Measurements from ENCODE around the gene DENND2D.

Gene DENND2D, protein sequence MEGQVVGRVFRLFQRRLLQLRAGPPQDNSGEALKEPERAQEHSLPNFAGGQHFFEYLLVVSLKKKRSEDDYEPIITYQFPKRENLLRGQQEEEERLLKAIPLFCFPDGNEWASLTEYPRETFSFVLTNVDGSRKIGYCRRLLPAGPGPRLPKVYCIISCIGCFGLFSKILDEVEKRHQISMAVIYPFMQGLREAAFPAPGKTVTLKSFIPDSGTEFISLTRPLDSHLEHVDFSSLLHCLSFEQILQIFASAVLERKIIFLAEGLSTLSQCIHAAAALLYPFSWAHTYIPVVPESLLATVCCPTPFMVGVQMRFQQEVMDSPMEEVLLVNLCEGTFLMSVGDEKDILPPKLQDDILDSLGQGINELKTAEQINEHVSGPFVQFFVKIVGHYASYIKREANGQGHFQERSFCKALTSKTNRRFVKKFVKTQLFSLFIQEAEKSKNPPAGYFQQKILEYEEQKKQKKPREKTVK

DNA sequence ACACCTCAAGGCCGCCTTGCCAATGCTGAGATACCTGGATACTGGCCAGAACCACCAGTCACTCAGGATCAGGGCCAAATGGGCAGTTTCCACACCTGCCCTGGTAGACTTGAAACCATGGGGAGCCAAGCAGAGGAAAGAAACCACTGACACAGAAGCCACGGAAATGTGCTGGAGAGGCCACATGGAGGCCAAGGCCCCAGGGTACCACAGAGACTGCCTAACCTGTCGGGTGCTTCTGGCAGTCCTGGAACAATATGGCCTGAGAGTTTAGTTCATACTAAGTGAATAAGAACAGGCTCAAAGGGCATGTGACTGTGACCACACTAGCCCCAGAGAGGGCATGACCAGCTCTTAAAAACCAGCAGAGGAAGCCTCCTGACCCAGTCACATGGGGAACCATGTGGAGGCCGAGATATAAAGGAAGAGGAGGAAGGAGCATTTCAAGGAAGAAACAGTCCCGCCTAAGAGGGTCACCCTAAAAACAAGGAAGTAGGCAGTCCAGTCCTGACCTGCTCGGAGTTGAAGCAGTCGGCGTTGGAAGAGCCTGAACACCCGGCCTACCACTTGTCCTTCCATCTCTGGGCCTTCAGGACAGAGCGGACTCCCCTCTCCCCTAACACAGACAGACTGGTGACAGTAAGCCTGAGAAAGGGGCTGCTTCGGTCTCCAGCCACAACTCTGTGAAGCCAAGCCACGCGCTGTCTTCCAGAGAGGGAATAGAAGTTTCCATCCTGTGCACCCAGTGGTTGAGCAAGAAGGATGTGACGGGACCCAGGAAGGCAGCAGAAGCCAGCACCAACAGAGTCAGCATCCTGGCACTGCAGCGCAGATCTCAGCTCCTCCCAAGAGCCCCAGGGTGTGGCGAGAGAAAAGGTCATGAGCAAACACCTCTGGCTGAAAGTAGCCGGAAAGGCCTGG lies at the start of gene DENND2D:
TSS of gene DENND2D (minus strand) at position 766 of the 921 bp plus-strand sequence. CDS start at position 579, 187 bp downstream.
- DNase-seq = no peak

DNA sequence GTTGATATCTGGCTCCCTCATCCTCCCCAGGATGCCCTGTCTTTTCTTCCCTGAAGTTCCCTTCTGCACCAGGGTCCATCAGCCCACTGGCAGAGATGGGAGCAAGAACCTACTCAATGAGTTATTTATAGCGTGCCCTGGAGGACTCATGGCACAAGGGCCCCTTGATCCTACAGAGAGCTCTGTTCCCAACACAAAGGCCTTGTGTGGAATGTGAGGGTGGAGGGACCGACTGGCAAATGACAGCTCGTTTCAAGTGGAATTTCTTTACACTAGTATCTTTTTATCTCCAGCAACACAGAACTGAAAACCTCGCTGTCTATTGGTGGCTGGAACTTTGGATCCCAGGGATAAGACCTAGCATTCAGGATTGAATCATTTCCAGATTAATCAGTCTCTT lies 49.5 kb upstream of the DENND2D start:
- DNase-seq = no peak

DNA sequence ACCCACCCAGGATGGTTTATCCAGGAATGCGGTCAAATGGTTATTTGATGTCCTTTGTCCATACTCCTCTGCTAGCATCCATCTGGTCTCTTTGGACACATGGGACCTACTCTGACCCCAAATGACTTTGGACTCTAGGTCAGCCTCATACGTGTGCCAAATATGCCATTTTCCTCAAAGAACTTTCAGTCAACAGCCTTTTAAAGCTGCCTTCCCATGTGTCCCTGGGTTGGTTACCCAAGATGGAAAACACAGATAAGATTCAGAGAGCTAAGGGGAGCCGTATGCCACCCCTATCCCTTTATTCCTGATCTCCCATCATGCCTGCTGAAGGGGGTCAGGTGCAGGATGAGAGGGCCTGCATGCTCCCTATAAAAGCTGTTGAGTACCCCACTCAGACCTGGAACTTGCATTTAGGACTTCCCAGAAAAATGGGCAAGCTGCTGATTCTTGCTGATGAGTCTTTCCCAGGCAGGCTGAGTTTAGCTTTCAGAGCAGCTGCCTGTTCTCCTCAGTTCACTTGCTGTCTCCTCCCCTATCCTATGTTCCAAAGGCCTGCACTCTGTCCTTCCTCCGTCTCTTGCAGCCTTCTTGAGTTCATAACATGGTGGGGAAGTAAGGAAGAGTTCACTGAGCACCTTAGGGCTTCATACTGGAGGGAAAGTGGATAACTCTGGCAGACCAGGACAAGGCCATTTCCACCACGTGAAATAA lies 46.8 kb upstream of the DENND2D start:
- no peak for DNase-seq

DNA sequence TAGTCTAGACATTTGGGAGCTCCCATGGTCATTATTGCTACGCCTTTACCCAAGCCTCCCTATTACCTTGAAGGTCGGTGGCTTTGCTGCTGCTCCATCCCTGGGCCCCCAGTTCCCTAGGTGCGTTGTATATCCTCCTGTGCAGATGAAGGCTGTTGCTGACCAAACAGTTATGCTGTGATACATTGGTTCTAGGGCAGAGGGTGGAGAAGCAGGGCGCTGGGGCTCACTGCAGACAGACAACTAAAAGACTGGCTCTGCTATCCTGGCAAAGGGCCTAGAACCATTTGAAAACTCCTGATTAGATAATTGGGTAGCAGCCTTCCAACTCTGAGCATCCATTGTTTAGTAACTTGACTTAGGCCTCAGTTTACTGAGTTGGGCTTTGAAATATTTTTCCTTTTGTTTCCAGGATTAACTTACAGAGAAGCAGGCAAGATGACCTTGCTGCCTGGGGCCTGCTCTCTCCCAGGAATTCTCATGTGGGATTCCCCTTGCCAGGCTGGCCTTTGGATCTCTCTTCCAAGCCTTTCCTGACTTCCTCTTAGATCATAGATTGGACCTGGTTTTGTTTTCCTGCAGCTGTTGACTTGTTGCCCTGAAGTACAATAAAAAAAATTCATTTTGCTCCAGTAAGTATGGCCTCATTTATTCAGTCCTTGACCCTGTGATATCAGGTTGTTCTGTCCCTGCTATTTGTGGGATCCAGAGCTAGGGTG lies 42.5 kb upstream of the DENND2D start:
- no peak for DNase-seq

- DNase-seq = no peak
These were observed 41.4 kb upstream of the DENND2D start for GRCh38 chr1:111241797-111242196.

DNA sequence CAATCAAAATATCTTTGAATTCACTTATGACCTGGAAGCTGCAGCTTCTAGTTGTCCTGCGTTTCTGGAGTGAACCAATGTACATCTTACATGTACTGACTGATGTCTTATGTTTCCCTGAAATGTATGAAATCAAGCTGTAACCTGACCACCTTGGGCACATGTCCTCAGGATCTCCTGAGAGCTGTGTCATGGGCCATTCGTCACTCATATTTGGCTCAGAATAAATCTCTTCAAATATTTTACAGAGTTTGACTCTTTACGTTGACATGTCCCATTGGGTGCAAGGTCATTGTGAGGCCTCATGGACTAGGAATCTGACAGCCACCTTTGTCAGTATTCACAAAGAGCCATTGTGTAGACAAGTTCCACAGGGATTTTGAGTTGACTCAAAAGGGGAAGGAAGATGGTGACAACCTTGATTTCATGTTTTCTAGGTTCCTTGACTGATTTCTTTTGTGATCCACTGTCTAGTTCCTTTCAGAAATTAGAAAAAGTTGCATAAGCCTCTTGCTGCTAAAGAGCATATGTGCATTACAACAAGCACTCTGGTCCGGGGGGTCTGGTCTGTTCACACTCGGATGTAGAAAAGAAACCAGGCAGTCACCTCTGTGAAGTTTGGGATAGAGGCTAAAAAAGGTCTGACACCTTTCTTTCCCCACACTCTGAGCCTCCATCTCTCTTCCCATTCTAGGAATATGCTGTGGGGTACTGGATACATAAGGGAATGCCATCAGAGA lies 37.8 kb upstream of the DENND2D start:
- DNase-seq = no peak

- DNase-seq = no peak
These were observed 36.4 kb upstream of the DENND2D start for GRCh38 chr1:111236806-111237205.

DNA sequence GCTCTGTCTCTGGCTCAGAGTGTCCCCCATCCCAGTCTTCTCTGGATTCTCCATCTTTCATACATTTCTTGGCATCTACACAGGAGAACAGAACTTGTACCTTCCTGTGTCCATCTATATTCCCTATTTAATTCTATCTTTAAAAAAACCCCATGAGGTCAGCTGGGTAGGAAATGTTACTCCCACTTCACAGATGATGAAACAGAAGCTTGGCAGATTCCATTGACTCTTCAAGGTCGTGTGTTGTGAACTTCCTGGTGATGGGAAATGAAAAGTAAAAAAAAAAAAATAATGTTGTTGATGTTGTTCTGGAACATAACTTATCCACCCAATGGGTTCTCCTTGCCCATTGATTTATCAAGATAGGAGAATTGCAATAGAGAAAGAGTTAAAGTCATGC lies 35.9 kb upstream of the DENND2D start:
- no peak for DNase-seq

- DNase-seq = no peak
These were observed 34.4 kb upstream of the DENND2D start for GRCh38 chr1:111234866-111235265.

DNA sequence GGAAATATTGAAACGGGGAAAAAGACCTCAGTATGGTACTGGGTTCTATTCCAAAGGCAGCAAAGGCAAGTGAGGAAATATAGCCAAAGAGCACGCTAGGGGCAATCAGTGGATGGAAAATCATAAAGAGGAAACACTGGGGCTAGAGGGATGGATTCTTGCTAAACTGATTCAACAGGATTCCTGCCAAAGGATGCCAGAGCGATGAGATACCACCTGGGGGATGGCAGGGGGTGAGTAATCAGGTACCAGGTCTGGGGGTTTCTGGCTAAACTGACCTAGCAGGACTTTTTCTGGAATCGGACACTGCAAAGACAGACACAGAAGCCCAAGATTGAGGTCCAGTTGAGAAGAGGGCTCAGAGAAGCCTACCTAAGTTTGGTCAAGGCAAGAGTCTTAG lies 33.8 kb upstream of the DENND2D start:
- DNase-seq = no peak

DNA sequence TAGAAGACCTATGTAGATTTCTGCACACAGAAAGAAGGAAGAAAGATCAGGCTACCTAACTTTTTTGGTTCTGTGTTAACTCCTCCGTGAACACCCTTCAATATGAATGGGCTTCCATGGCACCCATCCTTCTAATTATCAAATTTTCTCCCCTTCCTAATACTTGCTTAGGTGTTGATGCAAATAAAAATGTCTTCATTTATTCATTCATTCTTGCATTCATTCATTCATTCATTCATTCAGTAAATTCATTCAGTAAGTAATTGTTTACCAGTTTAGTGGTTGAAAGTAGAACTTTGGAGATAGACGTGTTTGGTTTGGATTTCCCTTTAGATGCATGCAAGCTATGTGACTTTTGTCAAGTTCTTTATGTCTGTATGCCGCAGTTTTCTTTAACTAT lies 31.7 kb upstream of the DENND2D start:
- no peak for DNase-seq

DNA sequence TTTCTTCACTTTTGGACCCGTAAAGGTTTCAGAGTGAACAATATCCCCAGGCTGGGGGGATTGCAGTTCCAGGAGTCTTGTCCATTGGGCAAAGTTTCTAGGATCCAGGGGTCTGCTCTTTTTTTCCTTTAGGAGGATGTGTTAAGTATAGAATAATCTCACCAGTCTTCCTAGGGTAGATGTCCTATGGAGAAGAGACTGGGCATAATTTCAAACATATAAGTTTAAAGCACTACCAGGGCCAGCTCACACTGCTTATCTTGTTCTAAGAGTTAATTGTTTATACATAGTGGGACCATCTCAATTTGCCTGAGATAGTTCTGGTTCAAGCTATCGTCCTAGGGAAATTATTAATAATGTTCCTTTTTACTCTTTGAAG lies 28.3 kb upstream of the DENND2D start:
- DNase-seq = no peak

DNA sequence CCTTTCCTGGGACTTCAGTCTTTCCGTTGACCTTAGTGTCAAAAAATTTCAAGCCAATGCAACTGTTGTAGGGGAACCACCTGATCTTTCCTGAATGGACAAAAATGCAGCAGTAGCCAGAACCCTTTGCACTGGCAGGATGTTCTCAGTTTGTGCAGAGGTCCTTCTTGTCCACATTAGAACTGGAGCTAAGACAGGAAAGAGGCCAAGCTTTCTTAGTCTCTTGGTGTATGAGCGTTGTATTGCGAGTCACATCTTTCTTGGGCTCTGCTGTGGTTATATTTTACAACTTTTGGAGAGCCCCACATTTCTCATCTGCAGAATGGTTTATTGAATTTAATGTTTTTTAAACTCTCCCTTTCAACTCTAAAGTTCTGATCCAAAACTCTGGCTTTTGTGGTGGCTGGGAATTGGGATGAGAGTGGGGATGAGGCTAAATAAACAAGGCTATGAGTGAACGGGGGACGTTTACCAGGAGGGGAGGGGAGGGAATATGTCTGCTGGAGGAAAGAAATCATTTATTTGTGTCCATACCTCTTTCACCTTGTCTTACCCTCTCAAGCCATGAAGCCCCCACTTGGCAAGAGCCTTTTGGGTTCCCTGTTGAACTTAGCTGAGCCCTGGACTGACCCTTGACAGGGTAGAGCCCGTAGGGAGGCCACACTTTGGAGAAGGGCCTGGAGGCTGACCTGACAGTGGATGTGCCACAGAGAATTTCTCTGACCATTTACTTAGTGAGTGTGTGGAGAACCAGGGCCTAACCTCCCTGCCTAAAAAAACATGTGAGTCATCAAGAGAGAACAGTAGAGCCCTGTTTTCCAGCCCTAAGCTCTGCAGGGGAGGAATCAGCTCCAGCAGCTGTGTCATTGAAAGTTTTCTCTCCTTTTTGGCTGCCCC lies 27.7 kb upstream of the DENND2D start:
- DNase-seq = no peak

- no peak for DNase-seq
These were observed 27.0 kb upstream of the DENND2D start, which contains the start of gene CHI3L2 for GRCh38 chr1:111227434-111227833. TSS of gene CHI3L2 (plus strand) at chr1:111227713. CDS start at chr1:111227730, 17 bp downstream.

DNA sequence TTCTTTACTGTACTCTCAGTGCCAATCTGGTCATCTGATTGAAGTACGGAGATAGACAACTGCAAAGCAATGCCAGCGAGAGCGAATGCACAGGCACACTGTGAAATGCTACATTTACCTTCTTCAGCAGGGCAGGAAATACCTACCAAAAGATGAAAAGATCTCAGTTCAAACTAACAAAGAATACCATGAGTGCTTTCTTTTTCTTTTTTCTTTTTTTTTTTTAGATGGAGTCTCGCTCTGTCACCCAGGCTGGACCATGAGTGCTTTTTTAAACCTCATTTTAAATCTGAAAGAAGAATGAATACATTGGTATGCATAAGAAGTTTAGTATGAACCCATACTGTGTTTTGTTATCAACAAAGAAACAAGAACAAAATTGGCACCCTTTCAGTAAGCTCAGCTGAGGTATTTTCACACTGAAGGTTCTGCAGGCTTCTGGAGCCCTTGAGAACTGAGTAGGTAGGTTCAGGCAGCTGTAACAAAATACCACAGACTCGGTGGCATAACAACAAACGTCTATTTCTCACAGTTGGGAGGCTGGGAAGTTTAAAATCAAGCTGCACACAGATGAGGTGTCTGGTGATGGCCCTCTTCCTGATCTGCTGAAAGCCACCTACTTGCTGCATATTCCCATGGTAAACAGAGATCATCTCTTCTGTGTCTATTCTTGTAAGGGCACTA lies 25.4 kb upstream of the DENND2D start:
- no peak for DNase-seq

DNA sequence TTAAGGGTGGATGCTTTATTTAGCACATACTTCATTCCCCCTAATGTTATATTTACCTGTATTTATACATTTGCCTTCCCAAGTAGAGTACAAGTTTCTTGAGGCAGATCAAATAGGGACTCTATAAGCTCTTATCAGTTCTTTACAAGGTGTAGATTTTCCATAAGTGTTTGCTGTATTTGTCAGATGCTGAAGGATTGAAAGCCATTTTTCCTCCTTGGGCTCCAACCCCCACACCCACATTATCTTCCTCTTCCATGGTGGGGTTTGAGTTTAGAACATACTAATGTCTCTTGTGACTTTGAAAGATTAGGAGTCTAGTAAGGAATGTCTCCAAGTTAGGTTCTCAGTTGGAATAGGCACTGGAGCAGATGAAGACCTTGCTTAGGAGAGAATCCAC lies 24.6 kb upstream of the DENND2D start:
- no peak for DNase-seq

GRCh38 chr1:111223126-111223685 lies 22.8 kb upstream of the DENND2D start:
- DNase-seq = no peak

- peak; percentile 7 for DNase-seq
These were observed 22.1 kb upstream of the DENND2D start for GRCh38 chr1:111222308-111223125.

Measured in NCI-H1694 treated with DMSO at 0.1 percent for 48 hours (cell line).